Sigmoid colon (tissue), 4 donors: ENCODE measurements around the gene CNTN5.

Experiments used
- CTCF ChIP-seq, 4 experiments: fragments of 450-650 bp in 3 of 4; fragments of 200-600 bp in 1 of 4; IDR thresholded peaks; one replicate each; pipeline ENCODE4 v1.5.1; 2016 to 2019; ENCODE audit warnings: antibody characterized with exemption in 4 of 4, mild to moderate bottlenecking in 3 of 4, moderate library complexity in 2 of 4
- POLR2A ChIP-seq, 2 donors: fragments of 450-650 bp; IDR thresholded peaks; one replicate each; pipeline ENCODE4 v1.6.1; 2016; ENCODE audit warnings: antibody characterized with exemption in 2 of 2, mild to moderate bottlenecking in 2 of 2, moderate library complexity in 2 of 2
- POLR2AphosphoS5 ChIP-seq, 4 donors: sonication (generic); formaldehyde crosslinking; IDR thresholded peaks; one replicate each; pipeline ENCODE4 v1.6.1; 2017; ENCODE audit warnings: antibody characterized with exemption in 4 of 4

- TF ChIP-seq CTCF (IDR thresholded peaks at IDR 0.05) (no peak), POLR2AphosphoS5 (IDR thresholded peaks at IDR 0.05) (no peak), POLR2A (IDR thresholded peaks at IDR 0.05) (no peak)
Observed at GRCh38 chr11:100319691-100320090, 1298.9 kb downstream of the CNTN5 start.
